GM12872 (cell line): ENCODE measurements around the gene TRAF2.

Experiments
- CTCF ChIP-seq: IDR thresholded peaks from 3 replicates; pipeline ENCODE4 v1.5.1; 2011; ENCODE audit warnings: low read depth, mild to moderate bottlenecking, low read length, moderate library complexity; ENCODE audit not compliant: insufficient read depth

The TRAF2 gene

GRCh38 chr9:136867480-136867879, 18.8 kb upstream of the TRAF2 start:
- no peak for TF ChIP-seq CTCF

- no peak for TF ChIP-seq CTCF
These were observed 18.4 kb upstream of the TRAF2 start for GRCh38 chr9:136867917-136868316.

- TF ChIP-seq CTCF: no peak
These were observed 17.7 kb upstream of the TRAF2 start for GRCh38 chr9:136868644-136869043.

- no peak for TF ChIP-seq CTCF
These were observed 11.2 kb upstream of the TRAF2 start for GRCh38 chr9:136875155-136875554.

- no peak for TF ChIP-seq CTCF
These were observed 9.8 kb upstream of the TRAF2 start for GRCh38 chr9:136876476-136876875.

GRCh38 chr9:136880651-136881050, 5.7 kb upstream of the TRAF2 start:
- TF ChIP-seq CTCF: peak; percentile 10; the same call in 1 of the 3 replicates

- TF ChIP-seq CTCF: no peak
These were observed 4.6 kb upstream of the TRAF2 start for GRCh38 chr9:136881691-136882108.
